ENCODE measurements around the gene CDS1.

DNA sequence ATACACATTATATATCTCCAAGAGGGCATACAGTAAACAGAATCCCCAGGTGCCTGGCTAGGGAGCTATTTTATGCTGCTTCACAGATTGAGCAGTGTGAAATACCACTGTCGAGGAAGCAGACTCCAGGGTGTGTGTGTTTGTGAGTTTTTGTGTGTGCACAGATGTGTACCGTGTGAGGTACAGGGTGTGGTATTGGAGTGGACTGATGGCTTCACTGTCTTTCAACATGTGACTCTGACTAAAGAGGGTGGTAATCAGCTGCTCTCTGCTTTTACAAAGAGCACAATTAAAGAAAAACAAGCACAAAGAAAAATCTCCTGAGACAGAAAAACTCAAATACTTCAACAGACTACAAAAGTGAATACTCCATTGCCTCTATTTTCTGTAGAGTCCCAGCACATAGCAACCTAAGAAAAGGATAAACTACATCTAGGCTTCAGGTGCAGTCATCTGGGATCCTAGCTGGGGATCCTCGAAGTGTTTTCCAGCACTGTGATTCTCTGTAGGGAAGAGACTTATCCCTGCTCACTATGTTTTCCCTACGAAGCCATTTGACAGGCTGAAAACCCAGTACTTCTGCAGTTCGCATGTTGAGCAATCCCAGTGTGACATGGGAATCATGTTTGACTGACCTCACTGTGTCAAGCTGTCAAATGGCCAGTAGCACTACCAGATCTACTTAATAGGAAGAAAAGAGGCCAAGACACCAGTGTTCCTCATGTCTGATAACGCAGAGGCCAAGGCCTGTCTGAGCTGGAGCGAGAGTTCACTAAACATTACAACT lies 100.3 kb downstream of the CDS1 start:
- TF ChIP-seq POLR2A (IDR thresholded peaks at IDR 0.05; ENCODE audit: low read depth, low read length) (no peak), POLR2AphosphoS5 (IDR thresholded peaks at IDR 0.05; ENCODE audit: low read depth, low read length) (no peak), POU2F2 (IDR thresholded peaks at IDR 0.05; ENCODE audit: low read depth, low read length) (no peak), TAF1 (IDR thresholded peaks at IDR 0.05; ENCODE audit: low read depth, low read length) (no peak)
